ENCODE measurements around the gene KAZALD1.
A peak's percentile ranks its signal among the peaks of the same experiment; 100 is the strongest.

KAZALD1 gene

GRCh38 chr10:101061624-101062231, at the start of gene KAZALD1:
Gene KAZALD1 (plus strand): TSS chr10:101061989. CDS start chr10:101062593, 604 bp downstream.
- DNase-seq (ENCODE audit: low read depth in 2 of 2): no peak

GRCh38 chr10:101012525-101013364, 49.0 kb upstream of the KAZALD1 start:
- DNase-seq (ENCODE audit: low read depth in 2 of 2): peak; percentile 67 to 79

- DNase-seq (ENCODE audit: low read depth in 2 of 2): no peak
Measured at GRCh38 chr10:101013365-101013825, 48.4 kb upstream of the KAZALD1 start.

GRCh38 chr10:101014230-101014884, 47.4 kb upstream of the KAZALD1 start:
- peak; percentile 49 to 80 for DNase-seq (ENCODE audit: low read depth in 2 of 2)

GRCh38 chr10:101014966-101015581, 46.7 kb upstream of the KAZALD1 start:
- no peak for DNase-seq (ENCODE audit: low read depth in 2 of 2)

GRCh38 chr10:101015582-101015973, 46.2 kb upstream of the KAZALD1 start:
- DNase-seq (ENCODE audit: low read depth in 2 of 2): no peak

GRCh38 chr10:101016814-101017213, 45.0 kb upstream of the KAZALD1 start:
- no peak for DNase-seq (ENCODE audit: low read depth in 2 of 2)

GRCh38 chr10:101018118-101018599, 43.6 kb upstream of the KAZALD1 start:
- no peak for DNase-seq (ENCODE audit: low read depth in 2 of 2)

- DNase-seq (ENCODE audit: low read depth in 2 of 2): peak in 1 of 2 donors; percentile 81
Measured at GRCh38 chr10:101018600-101019439, 43.0 kb upstream of the KAZALD1 start.

- no peak for DNase-seq (ENCODE audit: low read depth in 2 of 2)
Measured at GRCh38 chr10:101019440-101019703, 42.4 kb upstream of the KAZALD1 start.

GRCh38 chr10:101020427-101021075, 41.2 kb upstream of the KAZALD1 start:
- no peak for DNase-seq (ENCODE audit: low read depth in 2 of 2)

GRCh38 chr10:101021239-101021638, 40.5 kb upstream of the KAZALD1 start:
- DNase-seq (ENCODE audit: low read depth in 2 of 2): no peak

GRCh38 chr10:101021692-101022251, 40.0 kb upstream of the KAZALD1 start:
- DNase-seq (ENCODE audit: low read depth in 2 of 2): no peak

GRCh38 chr10:101022967-101023705, 38.7 kb upstream of the KAZALD1 start:
- DNase-seq (ENCODE audit: low read depth in 2 of 2): no peak

- DNase-seq (ENCODE audit: low read depth in 2 of 2): no peak
Measured at GRCh38 chr10:101027106-101027720, 34.6 kb upstream of the KAZALD1 start.

- DNase-seq (ENCODE audit: low read depth in 2 of 2): no peak
Measured at GRCh38 chr10:101028446-101029337, 33.1 kb upstream of the KAZALD1 start.

GRCh38 chr10:101029520-101030295, 32.1 kb upstream of the KAZALD1 start:
- no peak for DNase-seq (ENCODE audit: low read depth in 2 of 2)
